HL-60 (cell line): Measurements from ENCODE around the gene NXPE2.

Source experiments
- DNase-seq, 2 experiments: peaks; one replicate each; pipeline ENCODE4 v3.0.0-alpha.2; 2010 to 2020; ENCODE audit warnings: low read depth in 1 of 2, low spot score in 1 of 2
- H3K27ac ChIP-seq: fragments of 250-450 bp; sonication (Bioruptor Pico); replicated peaks from 2 replicates; pipeline ENCODE4 v1.5.1; 2020; ENCODE audit warnings: mild to moderate bottlenecking, moderate library complexity
- H3K27me3 ChIP-seq: fragments of 250-450 bp; sonication (Bioruptor Pico); 2 replicates; pipeline ENCODE4 v1.5.1; 2021; ENCODE audit warnings: mild to moderate bottlenecking, moderate library complexity; ENCODE audit not compliant: insufficient read depth, poor library complexity, severe bottlenecking
- H3K4me3 ChIP-seq: replicated peaks from 2 replicates; pipeline ENCODE4 v1.5.1; 2011; ENCODE audit warnings: mild to moderate bottlenecking, control low read depth, low read length; ENCODE audit not compliant: insufficient read depth
- CTCF ChIP-seq: IDR thresholded peaks from one replicate; pipeline ENCODE4 v1.5.1; 2011; ENCODE audit warnings: low read length, control low read depth, inconsistent platforms; ENCODE audit not compliant: insufficient read depth
- GABPA ChIP-seq: IDR thresholded peaks from 2 replicates; pipeline ENCODE4 v1.6.1; 2012; ENCODE audit warnings: low read depth
- POLR2AphosphoS5 ChIP-seq: IDR thresholded peaks from 2 replicates; pipeline ENCODE4 v1.6.1; 2012; ENCODE audit warnings: low read depth
- REST ChIP-seq: IDR thresholded peaks from 2 replicates; pipeline ENCODE4 v1.6.1; 2012; ENCODE audit warnings: low read depth; ENCODE audit not compliant: insufficient replicate concordance
- SPI1 ChIP-seq: IDR thresholded peaks from 2 replicates; pipeline ENCODE4 v1.6.1; 2012; ENCODE audit warnings: low read depth, mild to moderate bottlenecking, borderline replicate concordance

NXPE2 gene

GRCh38 chr11:114705280-114706024 is 27.1 kb downstream of the NXPE2 start:
- no peak overlapping the region for H3K27ac ChIP-seq
- H3K27me3 ChIP-seq, result peaks cover 5% of the 10 kb centered on the region
- no peak overlapping the region for H3K4me3 ChIP-seq
- no peak for DNase-seq
- TF ChIP-seq SPI1 (no peak), REST (no peak), POLR2AphosphoS5 (no peak), CTCF (no peak), GABPA (no peak)

- no peak for DNase-seq
- H3K27me3 ChIP-seq, result no peaks in the 10 kb centered on the region
- TF ChIP-seq POLR2AphosphoS5 (no peak), CTCF (no peak), REST (no peak), GABPA (no peak)
- H3K27ac ChIP-seq, result no peak overlapping the region
- no peak overlapping the region for H3K4me3 ChIP-seq
Measured at GRCh38 chr11:114709960-114710359, 31.6 kb downstream of the NXPE2 start.

GRCh38 chr11:114713756-114714155 is 35.4 kb downstream of the NXPE2 start:
- no peak overlapping the region for H3K4me3 ChIP-seq
- H3K27me3 ChIP-seq, result no peaks in the 10 kb centered on the region
- no peak for DNase-seq
- no peak for TF ChIP-seq GABPA
- no peak for TF ChIP-seq POLR2AphosphoS5
- no peak for TF ChIP-seq REST
- TF ChIP-seq SPI1, result no peak
- no peak for TF ChIP-seq CTCF
- no peak overlapping the region for H3K27ac ChIP-seq
